Fibroblast of the aortic adventitia (primary cell): ENCODE measurements around the gene OR9A4. TPM values are rescaled to one million over a fixed set of nuclear protein-coding genes. Genes with fewer than 3 reads are reported as not detected.

ENCODE experiments used
- DNase-seq: peaks from one replicate; pipeline ENCODE4 v3.0.0-alpha.2; 2010; ENCODE audit warnings: low read depth
- H3K4me3 ChIP-seq: 2 replicates; pipeline ENCODE4 v1.5.1; 2011; ENCODE audit warnings: low read depth, mild to moderate bottlenecking, control low read depth, low read length, moderate library complexity
- CTCF ChIP-seq: IDR thresholded peaks from 2 replicates; pipeline ENCODE4 v1.5.1; 2011; ENCODE audit warnings: mild to moderate bottlenecking, low read length, control low read depth, inconsistent platforms; ENCODE audit not compliant: insufficient read depth
- total RNA-seq: library from RNA; depleted of rRNA; stranded (reverse); fragments of >200 nt; gene quantifications from 2 replicates; pipeline ENCODE4 v1.2.3, GENCODE V29; 2012; ENCODE audit warnings: low replicate concordance

Gene OR9A4
- total RNA-seq, 1 donor: not detected

- H3K4me3 ChIP-seq: no peak overlapping the region
- no peak for TF ChIP-seq CTCF
Measured at GRCh38 chr7:141944811-141945210, 28.6 kb downstream of the OR9A4 start.

GRCh38 chr7:141945356-141945755, 29.2 kb downstream of the OR9A4 start:
- no peak for TF ChIP-seq CTCF
- H3K4me3 ChIP-seq: no peak overlapping the region
- DNase-seq: no peak

More at GRCh38 chr7:141944811-141945210, 28.6 kb downstream of the OR9A4 start:
- no peak for DNase-seq

GRCh38 chr7:141946796-141947195, 30.6 kb downstream of the OR9A4 start, which contains the start of gene CLEC5A:
Gene CLEC5A, minus strand, starts transcription at chr7:141946974. Its CDS starts 682 bp downstream, at chr7:141946292.
- DNase-seq: no peak
- no peak within 1 kb of the TSS for H3K4me3 ChIP-seq
- no peak for TF ChIP-seq CTCF

GRCh38 chr7:141949021-141949420, 32.8 kb downstream of the OR9A4 start:
- no peak overlapping the region for H3K4me3 ChIP-seq
- TF ChIP-seq CTCF: no peak
- DNase-seq: no peak

GRCh38 chr7:141949451-141949850, 33.3 kb downstream of the OR9A4 start:
- DNase-seq: no peak
- TF ChIP-seq CTCF: no peak
- no peak overlapping the region for H3K4me3 ChIP-seq

- DNase-seq: no peak
- no peak for TF ChIP-seq CTCF
- no peak overlapping the region for H3K4me3 ChIP-seq
Measured at GRCh38 chr7:141949911-141950310, 33.7 kb downstream of the OR9A4 start.

- no peak overlapping the region for H3K4me3 ChIP-seq
- no peak for DNase-seq
- TF ChIP-seq CTCF: no peak
Measured at GRCh38 chr7:141950806-141951205, 34.6 kb downstream of the OR9A4 start.
